Lung (tissue), 12 donors: Measurements from ENCODE around the gene HHLA2. TPM values are rescaled to one million over a fixed set of nuclear protein-coding genes. Genes with fewer than 3 reads are reported as not detected.
"Not testable (repeated sequence)": the region's sequence is repeated elsewhere in the genome, so short reads cannot be mapped to it uniquely, and the experiment has no call there.

ENCODE experiments used
- ATAC-seq: fragments of 200-7000 bp; cut with Tn5 transposase; one replicate; pipeline ENCODE4 v1.9.1; 2020; ENCODE audit warnings: moderate number of reproducible peaks; ENCODE audit not compliant: insufficient read depth, low FRiP score
- DNase-seq, 3 donors: peaks; one replicate each; pipeline ENCODE4 v3.0.0-alpha.2; 2013 to 2017
- H3K27ac ChIP-seq, 2 donors: one replicate each; pipeline ENCODE4 v1.5.1; 2013; ENCODE audit warnings: mild to moderate bottlenecking in 2 of 2, moderate library complexity in 2 of 2, control low read depth in 1 of 2, inconsistent platforms in 1 of 2, low read depth in 1 of 2, low read length in 1 of 2
- H3K27me3 ChIP-seq, 3 donors: one replicate each; pipeline ENCODE4 v1.5.1; 2013; ENCODE audit warnings: low read length in 2 of 3; ENCODE audit not compliant: control insufficient read depth in 3 of 3, insufficient read depth in 3 of 3
- H3K36me3 ChIP-seq, 4 donors: one replicate each; pipeline ENCODE4 v1.5.1; 2013; ENCODE audit warnings: low read length in 4 of 4, mild to moderate bottlenecking in 1 of 4, moderate library complexity in 1 of 4; ENCODE audit not compliant: control insufficient read depth in 4 of 4, insufficient read depth in 4 of 4
- H3K4me1 ChIP-seq, 5 donors: one replicate each; pipeline ENCODE4 v1.5.1; 2013; ENCODE audit warnings: low read length in 5 of 5, mild to moderate bottlenecking in 2 of 5, moderate library complexity in 1 of 5; ENCODE audit not compliant: control insufficient read depth in 5 of 5, insufficient read depth in 5 of 5
- H3K4me3 ChIP-seq: one replicate; pipeline ENCODE4 v1.5.1; 2013; ENCODE audit warnings: mild to moderate bottlenecking, control low read depth, moderate library complexity
- H3K9ac ChIP-seq, 2 donors: one replicate each; pipeline ENCODE4 v1.5.1; 2013; ENCODE audit warnings: low read length in 2 of 2, control low read depth in 1 of 2; ENCODE audit not compliant: insufficient read depth in 1 of 2
- H3K9me3 ChIP-seq, 4 donors: one replicate each; pipeline ENCODE4 v1.5.1; 2013; ENCODE audit warnings: low read length in 3 of 4, mild to moderate bottlenecking in 1 of 4, moderate library complexity in 1 of 4; ENCODE audit not compliant: control insufficient read depth in 4 of 4, insufficient read depth in 3 of 4
- CTCF ChIP-seq: IDR thresholded peaks from 2 replicates; pipeline ENCODE4 v1.5.1; 2012; ENCODE audit warnings: mild to moderate bottlenecking; ENCODE audit errors: control extremely low read depth, extremely low read depth
- WGBS, 2 donors: extraction: QIAGEN DNeasy Blood & Tissue Kit; methylation state at CpG; one replicate each; pipeline ENCODE4 v1.1.7; 2013; 5-methylcytosine and 5-hydroxymethylcytosine counted together
- polyA plus RNA-seq, 2 donors: library from polyadenylated mRNA; stranded (reverse); fragments of 200-250 nt; gene quantifications; one replicate each; pipeline ENCODE4 v1.2.1, GENCODE V29; 2013
- total RNA-seq, 2 donors: library from RNA; depleted of rRNA in 1 of 2; stranded (reverse); fragments of >200 nt in 1 of 2; gene quantifications; one replicate each; pipeline ENCODE4 v1.2.1, GENCODE V29; 2014 to 2021
- donor health status: control.
- donor health status: control.
- donor health status: Bipolar disorder and iron deficiency.
- donor health status: healthy.
- donor health status: DM: yes; HTN: yes; CAD: no.

HHLA2 gene
- total and polyA plus RNA-seq, 4 donors: 1.8 to 20.2 (median 3.5) TPM

GRCh38 chr3:108285176-108285575, 11.2 kb upstream of the HHLA2 start:
- 78 to 90% methylated on average over 1 of the region's 1 CpG for whole genome bisulfite sequencing, 2 donors
- peaks cover 0 to 3% (median 0%) of the 10 kb centered on the region in 5 donors for H3K4me1 ChIP-seq
- no peak overlapping the region for H3K4me3 ChIP-seq
- ATAC-seq: no peak
- no peak overlapping the region for H3K9ac ChIP-seq
- no peaks in the 10 kb centered on the region for H3K36me3 ChIP-seq
- no peak overlapping the region for H3K27ac ChIP-seq
- peaks cover 0 to 1% (median 0%) of the 10 kb centered on the region in 4 donors for H3K9me3 ChIP-seq
- TF ChIP-seq CTCF: no peak
- H3K27me3 ChIP-seq: no peaks in the 10 kb centered on the region
- no peak for DNase-seq

- Histone ChIP-seq H3K4me3 (no peak overlapping the region), H3K4me1 (peaks cover 0 to 3% (median 0%) of the 10 kb centered on the region in 5 donors), H3K27ac (no peak overlapping the region), H3K27me3 (no peaks in the 10 kb centered on the region), H3K36me3 (no peaks in the 10 kb centered on the region), H3K9ac (no peak overlapping the region), H3K9me3 (no peaks in the 10 kb centered on the region)
- DNase-seq (no peak), ATAC-seq (no peak)
- no peak for TF ChIP-seq CTCF
- WGBS, 2 donors: 0 to 40% methylated on average over 1 of the region's 1 CpG
These were observed 9.2 kb upstream of the HHLA2 start for GRCh38 chr3:108287146-108287545.

- WGBS, 2 donors: 89 to 94% methylated on average over 6 of the region's 6 CpGs
- H3K27ac ChIP-seq, H3K4me1 ChIP-seq, H3K9ac ChIP-seq, DNase-seq, H3K9me3 ChIP-seq, H3K36me3 ChIP-seq, ATAC-seq, H3K27me3 ChIP-seq, H3K4me3 ChIP-seq: not testable (repeated sequence)
These were observed 8.2 kb upstream of the HHLA2 start for GRCh38 chr3:108288193-108288592.

- DNase-seq (no peak), ATAC-seq (no peak)
- no peak for TF ChIP-seq CTCF
- Histone ChIP-seq H3K9me3 (no peaks in the 10 kb centered on the region), H3K36me3 (no peaks in the 10 kb centered on the region), H3K4me1 (peaks cover 0 to 3% (median 0%) of the 10 kb centered on the region in 5 donors), H3K4me3 (no peak overlapping the region), H3K27ac (no peak overlapping the region), H3K9ac (no peak overlapping the region), H3K27me3 (no peaks in the 10 kb centered on the region)
- WGBS, 2 donors: 59 to 73% methylated on average over 2 of the region's 2 CpGs
These were observed 7.2 kb upstream of the HHLA2 start for GRCh38 chr3:108289159-108289558.
